ENCODE results near the gene MPST.

MPST gene

DNA sequence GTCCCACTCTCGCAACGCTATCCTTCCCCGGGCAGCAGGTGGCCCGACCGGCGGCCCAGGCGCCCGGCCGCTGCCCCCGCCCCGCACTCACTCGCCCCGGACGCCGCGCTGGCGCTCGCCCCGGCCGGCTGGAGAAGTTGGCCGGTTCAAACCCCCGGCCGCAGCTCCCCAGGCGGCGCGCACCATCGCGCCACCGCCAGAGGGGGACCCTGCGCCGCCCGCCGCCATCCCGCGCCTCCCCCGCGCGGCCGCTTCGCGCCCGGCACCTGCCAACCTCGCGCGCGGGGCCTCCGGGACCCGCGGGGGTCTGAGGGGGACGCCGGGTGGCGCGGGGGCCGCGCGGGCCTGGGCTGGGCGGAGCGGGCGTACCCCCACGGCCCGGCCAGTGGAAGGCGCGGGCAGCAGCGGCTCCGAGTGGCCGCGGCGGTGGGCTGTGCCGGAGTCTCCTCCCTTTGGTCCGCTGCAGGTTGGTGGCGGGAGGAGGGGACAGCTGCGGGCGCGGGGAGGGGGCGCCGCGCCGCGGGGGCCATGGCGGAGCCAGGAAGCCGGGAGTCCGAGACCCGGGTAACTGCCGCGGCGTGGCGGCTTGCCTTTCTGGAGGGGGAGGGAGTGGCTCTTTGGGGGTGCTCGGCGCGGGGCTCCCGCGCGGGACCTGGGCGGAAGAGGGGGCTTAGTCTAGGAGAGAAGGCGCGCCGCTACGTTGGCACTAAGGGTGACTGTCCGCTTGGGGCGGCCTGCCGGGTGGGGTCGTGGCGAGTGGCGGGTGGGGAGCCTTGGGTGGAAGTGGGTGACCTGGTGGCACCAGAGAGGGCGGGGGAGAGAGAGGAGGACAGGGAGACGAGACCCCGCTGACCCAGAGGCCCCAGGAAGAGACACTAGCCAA is at the start of gene MPST, which contains the start of gene TST:
Gene MPST, plus strand, starts transcription at position 434 of the 883 bp plus-strand sequence. Its CDS starts 95 bp downstream, at position 529.
Gene TST, minus strand, starts transcription at position 139 of the 883 bp plus-strand sequence. CDS start 715 bp downstream, outside the sequence.
- peak within 1 kb of the TSS; percentile 60; the same call in 1 of the 2 replicates for H3K9ac ChIP-seq
- no peak within 1 kb of the TSS for H3K4me3 ChIP-seq (IDR thresholded peaks at IDR 0.05; ENCODE audit: insufficient read depth, low read depth, low read length)
- TF ChIP-seq, protein P1, sequence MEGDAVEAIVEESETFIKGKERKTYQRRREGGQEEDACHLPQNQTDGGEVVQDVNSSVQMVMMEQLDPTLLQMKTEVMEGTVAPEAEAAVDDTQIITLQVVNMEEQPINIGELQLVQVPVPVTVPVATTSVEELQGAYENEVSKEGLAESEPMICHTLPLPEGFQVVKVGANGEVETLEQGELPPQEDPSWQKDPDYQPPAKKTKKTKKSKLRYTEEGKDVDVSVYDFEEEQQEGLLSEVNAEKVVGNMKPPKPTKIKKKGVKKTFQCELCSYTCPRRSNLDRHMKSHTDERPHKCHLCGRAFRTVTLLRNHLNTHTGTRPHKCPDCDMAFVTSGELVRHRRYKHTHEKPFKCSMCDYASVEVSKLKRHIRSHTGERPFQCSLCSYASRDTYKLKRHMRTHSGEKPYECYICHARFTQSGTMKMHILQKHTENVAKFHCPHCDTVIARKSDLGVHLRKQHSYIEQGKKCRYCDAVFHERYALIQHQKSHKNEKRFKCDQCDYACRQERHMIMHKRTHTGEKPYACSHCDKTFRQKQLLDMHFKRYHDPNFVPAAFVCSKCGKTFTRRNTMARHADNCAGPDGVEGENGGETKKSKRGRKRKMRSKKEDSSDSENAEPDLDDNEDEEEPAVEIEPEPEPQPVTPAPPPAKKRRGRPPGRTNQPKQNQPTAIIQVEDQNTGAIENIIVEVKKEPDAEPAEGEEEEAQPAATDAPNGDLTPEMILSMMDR (conservative IDR thresholded peaks at IDR 0.05; ENCODE audit: low read depth, low read length): no peak
- no peaks in the 10 kb centered on the region for H3K27me3 ChIP-seq (ENCODE audit: insufficient read depth, low read depth)
- H2AFZ ChIP-seq (ENCODE audit: low read depth): peak within 1 kb of the TSS; percentile 68
- no peaks in the 10 kb centered on the region for H4K20me1 ChIP-seq (ENCODE audit: insufficient read depth)
- H3K27ac ChIP-seq: 0 out of 2 replicates have a peak within 1 kb of the TSS, but pooled peaks have one; percentile 2
- H3K4me2 ChIP-seq: peak within 1 kb of the TSS; percentile 62
- no peaks in the 10 kb centered on the region for H3K36me3 ChIP-seq (ENCODE audit: insufficient read depth)
- H3K4me1 ChIP-seq (ENCODE audit: low read depth, poor library complexity, severe bottlenecking): peaks cover 17% of the 10 kb centered on the region
- H3K79me2 ChIP-seq (ENCODE audit: insufficient read depth, low read depth): no peaks in the 10 kb centered on the region

DNA sequence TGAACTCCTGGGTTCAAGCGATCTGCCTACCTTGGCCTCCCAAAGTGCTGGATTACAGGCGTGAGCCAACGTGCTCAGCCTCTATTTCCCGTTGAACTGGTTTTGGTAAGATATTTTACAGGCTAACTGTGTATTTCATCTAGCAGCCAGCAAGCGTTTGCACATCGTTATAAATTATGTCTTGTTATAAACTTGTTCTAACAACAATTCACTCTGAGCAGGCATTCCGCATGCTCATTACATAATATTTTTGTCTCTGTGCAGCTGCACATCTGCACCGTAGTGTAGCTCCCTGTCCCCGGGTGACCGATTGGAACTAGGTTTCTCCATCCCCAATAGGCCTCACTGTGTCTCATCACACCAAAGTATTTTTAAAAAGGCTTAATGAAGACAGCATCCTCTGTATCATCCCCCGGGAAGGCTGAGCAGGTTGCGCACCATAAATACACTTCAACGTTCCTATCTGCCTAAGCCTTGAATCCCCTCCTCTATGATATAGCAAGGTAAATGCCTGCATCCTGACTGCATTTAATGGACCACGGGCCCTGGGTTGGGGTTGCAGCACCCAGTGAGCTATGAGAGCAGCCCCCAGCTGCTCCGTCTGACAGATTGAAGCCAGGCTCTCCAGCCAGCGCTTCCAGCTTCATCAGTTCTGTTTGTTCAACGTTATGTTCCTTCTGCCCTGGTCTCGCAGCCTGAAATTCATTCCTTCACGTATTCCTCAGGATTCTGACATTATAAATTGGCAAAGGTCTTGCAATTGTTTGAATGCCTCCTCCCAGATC is 48.0 kb upstream of the MPST start:
- Histone ChIP-seq H4K20me1 (ENCODE audit: insufficient read depth) (no peaks in the 10 kb centered on the region), H2AFZ (ENCODE audit: low read depth) (no peak overlapping the region), H3K79me2 (ENCODE audit: insufficient read depth, low read depth) (no peaks in the 10 kb centered on the region), H3K4me3 (IDR thresholded peaks at IDR 0.05; ENCODE audit: insufficient read depth, low read depth, low read length) (no peak overlapping the region), H3K4me2 (no peak overlapping the region), H3K27ac (no peak overlapping the region), H3K9ac (no peak overlapping the region), H3K27me3 (ENCODE audit: insufficient read depth, low read depth) (peaks cover 40% of the 10 kb centered on the region; the same call in 1 of the 2 replicates), H3K36me3 (ENCODE audit: insufficient read depth) (no peaks in the 10 kb centered on the region), H3K4me1 (ENCODE audit: low read depth, poor library complexity, severe bottlenecking) (no peaks in the 10 kb centered on the region)
- TF ChIP-seq, protein P1 (conservative IDR thresholded peaks at IDR 0.05; ENCODE audit: low read depth, low read length): no peak

DNA sequence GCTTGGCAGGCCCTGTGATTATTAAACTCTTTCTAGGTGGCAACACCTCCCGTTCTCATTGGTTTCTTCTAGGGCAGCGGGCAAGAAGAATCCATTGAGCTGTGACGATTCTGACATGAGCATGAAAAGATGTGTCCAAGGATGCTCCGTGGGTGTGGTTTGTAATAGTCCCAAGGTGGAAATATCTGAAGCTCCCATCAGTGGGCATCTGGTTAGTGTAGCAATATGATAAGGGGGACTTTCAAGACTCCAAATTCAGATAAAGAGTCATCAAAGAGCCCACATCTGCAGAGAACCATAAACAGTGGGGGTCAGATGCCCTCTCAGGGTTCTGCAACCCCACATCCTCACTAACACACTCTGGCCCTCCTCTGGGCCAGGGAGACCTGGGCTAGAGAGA is 42.9 kb upstream of the MPST start:
- peaks cover 4% of the 10 kb centered on the region for H3K4me1 ChIP-seq (ENCODE audit: low read depth, poor library complexity, severe bottlenecking)

DNA sequence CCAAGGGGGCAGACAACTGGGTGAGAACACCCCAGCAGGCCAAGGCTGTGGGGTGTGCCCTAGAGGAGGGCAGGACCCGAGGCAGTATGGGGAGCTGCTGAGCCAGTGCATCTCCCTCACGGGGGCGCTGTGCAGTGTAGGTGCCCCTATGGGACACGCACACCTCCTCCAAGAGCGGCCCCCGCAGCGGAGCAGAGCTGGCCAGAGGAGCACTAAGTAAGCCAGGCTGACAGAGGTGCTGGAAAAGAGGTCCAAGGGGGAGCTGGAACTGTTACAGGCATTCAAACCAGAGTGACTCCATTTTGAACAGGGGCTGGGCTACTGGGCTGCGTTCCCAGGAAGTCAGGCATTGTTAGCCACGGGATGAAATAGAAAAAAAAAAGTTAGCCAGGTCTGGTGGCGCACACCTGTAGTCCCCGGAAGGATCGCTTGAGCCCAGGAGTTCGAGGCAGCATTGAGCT is 42.1 kb upstream of the MPST start:
- no peak overlapping the region; the same call in 1 of the 2 replicates for H3K9ac ChIP-seq
- peak overlapping the region; percentile 95 for H2AFZ ChIP-seq (ENCODE audit: low read depth)
- peaks cover 4% of the 10 kb centered on the region for H3K4me1 ChIP-seq (ENCODE audit: low read depth, poor library complexity, severe bottlenecking)

More for the DNA sequence above, 42.9 kb upstream of the MPST start:
- Histone ChIP-seq H3K9ac (no peak overlapping the region), H3K27ac (no peak overlapping the region), H3K27me3 (ENCODE audit: insufficient read depth, low read depth) (peaks cover 13% of the 10 kb centered on the region; the same call in 1 of the 2 replicates), H4K20me1 (ENCODE audit: insufficient read depth) (no peaks in the 10 kb centered on the region), H3K4me3 (IDR thresholded peaks at IDR 0.05; ENCODE audit: insufficient read depth, low read depth, low read length) (no peak overlapping the region), H2AFZ (ENCODE audit: low read depth) (no peak overlapping the region), H3K36me3 (ENCODE audit: insufficient read depth) (no peaks in the 10 kb centered on the region), H3K4me2 (no peak overlapping the region), H3K79me2 (ENCODE audit: insufficient read depth, low read depth) (no peaks in the 10 kb centered on the region)
- TF ChIP-seq, protein P1 (conservative IDR thresholded peaks at IDR 0.05; ENCODE audit: low read depth, low read length): no peak

More for the DNA sequence above, 42.1 kb upstream of the MPST start:
- no peaks in the 10 kb centered on the region for H3K79me2 ChIP-seq (ENCODE audit: insufficient read depth, low read depth)
- H3K27me3 ChIP-seq (ENCODE audit: insufficient read depth, low read depth): peaks cover 11% of the 10 kb centered on the region; the same call in 1 of the 2 replicates
- H3K36me3 ChIP-seq (ENCODE audit: insufficient read depth): no peaks in the 10 kb centered on the region
- H3K27ac ChIP-seq: no peak overlapping the region
- H3K4me3 ChIP-seq (IDR thresholded peaks at IDR 0.05; ENCODE audit: insufficient read depth, low read depth, low read length): no peak overlapping the region
- no peaks in the 10 kb centered on the region for H4K20me1 ChIP-seq (ENCODE audit: insufficient read depth)
- peak overlapping the region; percentile 99 for H3K4me2 ChIP-seq
- TF ChIP-seq, protein P1 (conservative IDR thresholded peaks at IDR 0.05; ENCODE audit: low read depth, low read length): peak; percentile 35

Measured in KMS-11 (cell line).